Superior temporal gyrus (tissue), 1 donor: ENCODE results near the gene ZNF331.

ENCODE experiments used
- DNase-seq: peaks from one replicate; pipeline ENCODE4 v3.0.0-alpha.2; 2016; ENCODE audit errors: extremely low spot score

ZNF331 gene

GRCh38 chr19:53571339-53571738 is 33.4 kb downstream of the ZNF331 start:
- no peak for DNase-seq

- DNase-seq = no peak
Measured at GRCh38 chr19:53576941-53577653, 39.2 kb downstream of the ZNF331 start.

- DNase-seq = no peak
Measured at GRCh38 chr19:53577968-53578367, 40.0 kb downstream of the ZNF331 start.

GRCh38 chr19:53579518-53579917 is 41.6 kb downstream of the ZNF331 start:
- DNase-seq = no peak

GRCh38 chr19:53580871-53581835 is 43.2 kb downstream of the ZNF331 start:
- DNase-seq = no peak

GRCh38 chr19:53581871-53582279 is 43.9 kb downstream of the ZNF331 start:
- DNase-seq = no peak

GRCh38 chr19:53583181-53583580 is 45.2 kb downstream of the ZNF331 start:
- DNase-seq = no peak

- DNase-seq = no peak
Measured at GRCh38 chr19:53586277-53586691, 48.3 kb downstream of the ZNF331 start.

GRCh38 chr19:53594811-53595509 is 57.0 kb downstream of the ZNF331 start:
- no peak for DNase-seq

GRCh38 chr19:53595510-53595867 is 57.5 kb downstream of the ZNF331 start:
- no peak for DNase-seq

GRCh38 chr19:53596056-53596455 is 58.1 kb downstream of the ZNF331 start:
- DNase-seq = no peak

GRCh38 chr19:53597023-53597422 is 59.1 kb downstream of the ZNF331 start:
- no peak for DNase-seq

GRCh38 chr19:53598361-53598760 is 60.4 kb downstream of the ZNF331 start:
- DNase-seq = no peak

GRCh38 chr19:53600217-53600616 is 62.3 kb downstream of the ZNF331 start:
- no peak for DNase-seq

GRCh38 chr19:53606031-53606430 is 68.1 kb downstream of the ZNF331 start:
- no peak for DNase-seq

GRCh38 chr19:53608381-53608780 is 70.4 kb downstream of the ZNF331 start:
- DNase-seq = no peak

GRCh38 chr19:53612762-53613526 is 75.0 kb downstream of the ZNF331 start:
- DNase-seq = no peak

- DNase-seq = no peak
Measured at GRCh38 chr19:53621885-53622740, 84.2 kb downstream of the ZNF331 start.

GRCh38 chr19:53624771-53625545 is 87.0 kb downstream of the ZNF331 start:
- DNase-seq = no peak

- no peak for DNase-seq
Measured at GRCh38 chr19:53626486-53626885, 88.5 kb downstream of the ZNF331 start.
